Testis (tissue), 2 donors: Measurements from ENCODE around the gene TOLLIP.

Source experiments
- CTCF ChIP-seq, 3 experiments: fragments of 450-650 bp in 2 of 3; fragments of 200-600 bp in 1 of 3; sonication (generic) in 1 of 3; IDR thresholded peaks; one replicate each; pipeline ENCODE4 v1.5.1; 2016 to 2019; ENCODE audit warnings: antibody characterized with exemption in 3 of 3, mild to moderate bottlenecking in 2 of 3, moderate library complexity in 1 of 3
- POLR2A ChIP-seq: fragments of 450-650 bp; IDR thresholded peaks from one replicate; pipeline ENCODE4 v1.6.1; 2017; ENCODE audit warnings: antibody characterized with exemption, mild to moderate bottlenecking, moderate library complexity

- no peak for TF ChIP-seq CTCF (IDR thresholded peaks at IDR 0.05)
- TF ChIP-seq POLR2A: no peak
These were observed 3.0 kb downstream of the TOLLIP start for GRCh38 chr11:1306186-1307162.
